WTC11 (cell line): ENCODE data around the gene TRAF3IP1. TPM values are rescaled to one million over a fixed set of nuclear protein-coding genes. Genes with fewer than 3 reads are reported as not detected.
A peak's percentile ranks its signal among the peaks of the same experiment; 100 is the strongest.

Experiments used
- ATAC-seq: fragments of 200-7000 bp; cut with Tn5 transposase; 2 replicates; pipeline ENCODE4 v1.10.0; 2021; ENCODE audit warnings: mild to moderate bottlenecking, moderate library complexity
- CTCF ChIA-PET: fragments of 300-600 bp; sonication (Branson Sonifier 250); formaldehyde crosslinking; loops from one replicate; lab custom pipeline; 2021; ENCODE audit warnings: antibody characterized with exemption; lab: Charles Lee
- POLR2A ChIA-PET: fragments of 350-600 bp; sonication (Branson Sonifier 250); formaldehyde crosslinking; loops from one replicate; lab custom pipeline; 2021; ENCODE audit warnings: antibody characterized with exemption; lab: Charles Lee
- DNase-seq: peaks from one replicate; pipeline ENCODE4 v3.0.0; 2021; ENCODE audit warnings: low spot score
- H3K27ac Mint-ChIP-seq: 2 replicates; pipeline ENCODE4 v1.8.0; 2021; ENCODE audit warnings: mixed read lengths
- H3K27me3 Mint-ChIP-seq: 2 replicates; pipeline ENCODE4 v1.8.0; 2021; ENCODE audit warnings: low read depth, mild to moderate bottlenecking, moderate library complexity, mixed read lengths
- H3K36me3 Mint-ChIP-seq: 2 replicates; pipeline ENCODE4 v1.8.0; 2021; ENCODE audit warnings: mixed read lengths
- H3K4me1 Mint-ChIP-seq: 2 replicates; pipeline ENCODE4 v1.8.0; 2022; ENCODE audit warnings: mixed read lengths
- H3K4me3 Mint-ChIP-seq: 2 replicates; pipeline ENCODE4 v1.8.0; 2021; ENCODE audit warnings: mild to moderate bottlenecking, moderate library complexity, mixed read lengths
- H3K9me3 Mint-ChIP-seq: 2 replicates; pipeline ENCODE4 v1.8.0; 2021; ENCODE audit warnings: mixed read lengths
- CREB1 ChIP-seq: sonication (generic); formaldehyde crosslinking; IDR thresholded peaks from 2 replicates; pipeline ENCODE4 v1.8.0; 2023; ENCODE audit warnings: mild to moderate bottlenecking, missing genetic modification reagents
- CREM ChIP-seq: sonication (generic); formaldehyde crosslinking; IDR thresholded peaks from 2 replicates; pipeline ENCODE4 v1.8.1; 2022; ENCODE audit warnings: mild to moderate bottlenecking, missing genetic modification reagents, moderate library complexity
- E2F4 ChIP-seq: sonication (generic); formaldehyde crosslinking; IDR thresholded peaks from 2 replicates; pipeline ENCODE4 v1.8.1; 2022; ENCODE audit warnings: low read depth, mild to moderate bottlenecking, moderate library complexity, missing genetic modification reagents, borderline replicate concordance
- ERG ChIP-seq: fragments of 250-450 bp; sonication (Bioruptor Pico); IDR thresholded peaks from 2 replicates; pipeline ENCODE4 v1.8.0; 2021; ENCODE audit warnings: mild to moderate bottlenecking
- ESRRA ChIP-seq: sonication (generic); formaldehyde crosslinking; IDR thresholded peaks from 2 replicates; pipeline ENCODE4 v1.8.1; 2022; ENCODE audit warnings: mild to moderate bottlenecking, missing genetic modification reagents, borderline replicate concordance
- GABPB1 ChIP-seq: sonication (generic); formaldehyde crosslinking; IDR thresholded peaks from 2 replicates; pipeline ENCODE4 v1.8.1; 2023; ENCODE audit warnings: mild to moderate bottlenecking, missing genetic modification reagents
- GRHL2 ChIP-seq: fragments of 250-450 bp; sonication (Bioruptor Pico); IDR thresholded peaks from 2 replicates; pipeline ENCODE4 v1.8.0; 2022; ENCODE audit warnings: mild to moderate bottlenecking, moderate library complexity; ENCODE audit not compliant: insufficient replicate concordance, severe bottlenecking
- HMGA2 ChIP-seq: fragments of 250-450 bp; sonication (Bioruptor Pico); IDR thresholded peaks from 2 replicates; pipeline ENCODE4 v1.4.0; 2021; ENCODE audit warnings: mild to moderate bottlenecking, moderate library complexity
- IRF2 ChIP-seq: sonication (generic); formaldehyde crosslinking; IDR thresholded peaks from 2 replicates; pipeline ENCODE4 v1.8.0; 2022; ENCODE audit warnings: low read depth, missing genetic modification reagents, borderline replicate concordance
- JUN ChIP-seq: sonication (generic); formaldehyde crosslinking; IDR thresholded peaks from 2 replicates; pipeline ENCODE4 v1.8.0; 2023; ENCODE audit warnings: mild to moderate bottlenecking, missing genetic modification reagents
- KAT7 ChIP-seq: sonication (generic); formaldehyde crosslinking; IDR thresholded peaks from 2 replicates; pipeline ENCODE4 v1.8.1; 2023; ENCODE audit warnings: missing genetic modification reagents, mild to moderate bottlenecking, borderline replicate concordance
- NR3C1 ChIP-seq: sonication (generic); formaldehyde crosslinking; conservative IDR thresholded peaks from 2 replicates; pipeline ENCODE4 v1.8.1; 2023; ENCODE audit warnings: low read depth, mild to moderate bottlenecking, missing genetic modification reagents
- SMAD3 ChIP-seq: sonication (generic); formaldehyde crosslinking; IDR thresholded peaks from 2 replicates; pipeline ENCODE4 v1.8.0; 2022; ENCODE audit warnings: missing genetic modification reagents, mild to moderate bottlenecking, borderline replicate concordance
- SMAD4 ChIP-seq: sonication (generic); formaldehyde crosslinking; IDR thresholded peaks from 2 replicates; pipeline ENCODE4 v1.8.0; 2022; ENCODE audit warnings: mild to moderate bottlenecking, missing genetic modification reagents
- TCF7 ChIP-seq: sonication (generic); formaldehyde crosslinking; IDR thresholded peaks from 2 replicates; pipeline ENCODE4 v1.8.0; 2022; ENCODE audit warnings: mild to moderate bottlenecking, low read depth, missing genetic modification reagents, moderate library complexity
- ZNF138 ChIP-seq: sonication (generic); formaldehyde crosslinking; conservative IDR thresholded peaks from 2 replicates; pipeline ENCODE4 v1.8.1; 2022; ENCODE audit warnings: mild to moderate bottlenecking, moderate library complexity, missing genetic modification reagents
- ZNF423 ChIP-seq: fragments of 250-450 bp; sonication (Bioruptor Pico); IDR thresholded peaks from 2 replicates; pipeline ENCODE4 v2.1.2; 2022; ENCODE audit warnings: mild to moderate bottlenecking, moderate library complexity
- total RNA-seq: library from RNA; stranded (reverse); gene quantifications from 3 replicates; pipeline ENCODE4 v1.2.3, GENCODE V29; 2021
- TF ChIP-seq, protein P1 (sequence below): fragments of 250-450 bp; sonication (Bioruptor Pico); IDR thresholded peaks from 2 replicates; pipeline ENCODE4 v1.9.0; 2021; ENCODE audit warnings: mild to moderate bottlenecking, borderline replicate concordance
- TF ChIP-seq, protein P2 (sequence below): sonication (generic); formaldehyde crosslinking; IDR thresholded peaks from 2 replicates; pipeline ENCODE4 v1.8.0; 2022; ENCODE audit warnings: mild to moderate bottlenecking, missing genetic modification reagents
- TF ChIP-seq, protein P3 (sequence below): sonication (generic); formaldehyde crosslinking; IDR thresholded peaks from 2 replicates; pipeline ENCODE4 v1.8.1; 2022; ENCODE audit warnings: mild to moderate bottlenecking, missing genetic modification reagents, moderate library complexity, borderline replicate concordance
- TF ChIP-seq, protein P4 (sequence below): sonication (generic); formaldehyde crosslinking; IDR thresholded peaks from 2 replicates; pipeline ENCODE4 v1.8.1; 2023; ENCODE audit warnings: mild to moderate bottlenecking, missing genetic modification reagents
- TF ChIP-seq, protein P5 (sequence below): sonication (generic); formaldehyde crosslinking; IDR thresholded peaks from 2 replicates; pipeline ENCODE4 v1.8.1; 2022; ENCODE audit warnings: missing genetic modification reagents, borderline replicate concordance

Gene TRAF3IP1
- total RNA-seq, 1 experiment from 2014 or later = 18.7 TPM

- H3K36me3 Mint-ChIP-seq = peaks cover 12% of the 10 kb centered on the region
- H3K27me3 Mint-ChIP-seq = peaks cover 2% of the 10 kb centered on the region; the same call in 1 of the 2 replicates
- peaks cover 18% of the 10 kb centered on the region for H3K9me3 Mint-ChIP-seq
- ChIA-PET POLR2A (no interaction called here), CTCF (interaction anchor here (0.6 kb wide), 1 partner anchor 50 kb away, joined by 3 read pairs; no protein-coding TSS in a partner anchor)
- H3K4me1 Mint-ChIP-seq = peaks cover 36% of the 10 kb centered on the region
- no peak overlapping the region for H3K4me3 Mint-ChIP-seq
- ATAC-seq (no peak), DNase-seq (no peak)
- no peak for TF ChIP-seq JUN (CRISPR knock-in tag)
- no peak for TF ChIP-seq ZNF423 (CRISPR knock-in tag)
- no peak for TF ChIP-seq CREB1
- TF ChIP-seq, protein P1, sequence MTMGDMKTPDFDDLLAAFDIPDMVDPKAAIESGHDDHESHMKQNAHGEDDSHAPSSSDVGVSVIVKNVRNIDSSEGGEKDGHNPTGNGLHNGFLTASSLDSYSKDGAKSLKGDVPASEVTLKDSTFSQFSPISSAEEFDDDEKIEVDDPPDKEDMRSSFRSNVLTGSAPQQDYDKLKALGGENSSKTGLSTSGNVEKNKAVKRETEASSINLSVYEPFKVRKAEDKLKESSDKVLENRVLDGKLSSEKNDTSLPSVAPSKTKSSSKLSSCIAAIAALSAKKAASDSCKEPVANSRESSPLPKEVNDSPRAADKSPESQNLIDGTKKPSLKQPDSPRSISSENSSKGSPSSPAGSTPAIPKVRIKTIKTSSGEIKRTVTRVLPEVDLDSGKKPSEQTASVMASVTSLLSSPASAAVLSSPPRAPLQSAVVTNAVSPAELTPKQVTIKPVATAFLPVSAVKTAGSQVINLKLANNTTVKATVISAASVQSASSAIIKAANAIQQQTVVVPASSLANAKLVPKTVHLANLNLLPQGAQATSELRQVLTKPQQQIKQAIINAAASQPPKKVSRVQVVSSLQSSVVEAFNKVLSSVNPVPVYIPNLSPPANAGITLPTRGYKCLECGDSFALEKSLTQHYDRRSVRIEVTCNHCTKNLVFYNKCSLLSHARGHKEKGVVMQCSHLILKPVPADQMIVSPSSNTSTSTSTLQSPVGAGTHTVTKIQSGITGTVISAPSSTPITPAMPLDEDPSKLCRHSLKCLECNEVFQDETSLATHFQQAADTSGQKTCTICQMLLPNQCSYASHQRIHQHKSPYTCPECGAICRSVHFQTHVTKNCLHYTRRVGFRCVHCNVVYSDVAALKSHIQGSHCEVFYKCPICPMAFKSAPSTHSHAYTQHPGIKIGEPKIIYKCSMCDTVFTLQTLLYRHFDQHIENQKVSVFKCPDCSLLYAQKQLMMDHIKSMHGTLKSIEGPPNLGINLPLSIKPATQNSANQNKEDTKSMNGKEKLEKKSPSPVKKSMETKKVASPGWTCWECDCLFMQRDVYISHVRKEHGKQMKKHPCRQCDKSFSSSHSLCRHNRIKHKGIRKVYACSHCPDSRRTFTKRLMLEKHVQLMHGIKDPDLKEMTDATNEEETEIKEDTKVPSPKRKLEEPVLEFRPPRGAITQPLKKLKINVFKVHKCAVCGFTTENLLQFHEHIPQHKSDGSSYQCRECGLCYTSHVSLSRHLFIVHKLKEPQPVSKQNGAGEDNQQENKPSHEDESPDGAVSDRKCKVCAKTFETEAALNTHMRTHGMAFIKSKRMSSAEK (CRISPR knock-in tag) = no peak
- TF ChIP-seq, protein P2, sequence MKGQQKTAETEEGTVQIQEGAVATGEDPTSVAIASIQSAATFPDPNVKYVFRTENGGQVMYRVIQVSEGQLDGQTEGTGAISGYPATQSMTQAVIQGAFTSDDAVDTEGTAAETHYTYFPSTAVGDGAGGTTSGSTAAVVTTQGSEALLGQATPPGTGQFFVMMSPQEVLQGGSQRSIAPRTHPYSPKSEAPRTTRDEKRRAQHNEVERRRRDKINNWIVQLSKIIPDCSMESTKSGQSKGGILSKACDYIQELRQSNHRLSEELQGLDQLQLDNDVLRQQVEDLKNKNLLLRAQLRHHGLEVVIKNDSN (CRISPR knock-in tag) = no peak
- TF ChIP-seq SMAD3 = no peak
- no peak for TF ChIP-seq NR3C1 (CRISPR knock-in tag)
- TF ChIP-seq CREM (CRISPR knock-in tag) = no peak
- TF ChIP-seq KAT7 (CRISPR knock-in tag) = no peak
- no peak for TF ChIP-seq ERG (CRISPR knock-in tag)
- no peak for TF ChIP-seq E2F4
- no peak for TF ChIP-seq SMAD4 (CRISPR knock-in tag)
- TF ChIP-seq, protein P3, sequence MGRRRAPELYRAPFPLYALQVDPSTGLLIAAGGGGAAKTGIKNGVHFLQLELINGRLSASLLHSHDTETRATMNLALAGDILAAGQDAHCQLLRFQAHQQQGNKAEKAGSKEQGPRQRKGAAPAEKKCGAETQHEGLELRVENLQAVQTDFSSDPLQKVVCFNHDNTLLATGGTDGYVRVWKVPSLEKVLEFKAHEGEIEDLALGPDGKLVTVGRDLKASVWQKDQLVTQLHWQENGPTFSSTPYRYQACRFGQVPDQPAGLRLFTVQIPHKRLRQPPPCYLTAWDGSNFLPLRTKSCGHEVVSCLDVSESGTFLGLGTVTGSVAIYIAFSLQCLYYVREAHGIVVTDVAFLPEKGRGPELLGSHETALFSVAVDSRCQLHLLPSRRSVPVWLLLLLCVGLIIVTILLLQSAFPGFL = no peak
- H3K27ac Mint-ChIP-seq = 0 out of 2 replicates have a peak overlapping the region, but pooled peaks have one; percentile 18
These were observed 98.1 kb downstream of the TRAF3IP1 start for GRCh38 chr2:238418196-238418998.

- peaks cover 36% of the 10 kb centered on the region for H3K4me1 Mint-ChIP-seq
- H3K9me3 Mint-ChIP-seq = peaks cover 18% of the 10 kb centered on the region
- CTCF ChIA-PET = no interaction called here
- POLR2A ChIA-PET = no interaction called here
- H3K27ac Mint-ChIP-seq = no peak overlapping the region
- ATAC-seq (no peak), DNase-seq (no peak)
- peaks cover 2% of the 10 kb centered on the region; the same call in 1 of the 2 replicates for H3K27me3 Mint-ChIP-seq
- H3K36me3 Mint-ChIP-seq = peaks cover 12% of the 10 kb centered on the region
- H3K4me3 Mint-ChIP-seq = no peak overlapping the region
- TF ChIP-seq ZNF138 (CRISPR knock-in tag) = no peak
- no peak for TF ChIP-seq GABPB1 (CRISPR knock-in tag)
- TF ChIP-seq, protein P4, sequence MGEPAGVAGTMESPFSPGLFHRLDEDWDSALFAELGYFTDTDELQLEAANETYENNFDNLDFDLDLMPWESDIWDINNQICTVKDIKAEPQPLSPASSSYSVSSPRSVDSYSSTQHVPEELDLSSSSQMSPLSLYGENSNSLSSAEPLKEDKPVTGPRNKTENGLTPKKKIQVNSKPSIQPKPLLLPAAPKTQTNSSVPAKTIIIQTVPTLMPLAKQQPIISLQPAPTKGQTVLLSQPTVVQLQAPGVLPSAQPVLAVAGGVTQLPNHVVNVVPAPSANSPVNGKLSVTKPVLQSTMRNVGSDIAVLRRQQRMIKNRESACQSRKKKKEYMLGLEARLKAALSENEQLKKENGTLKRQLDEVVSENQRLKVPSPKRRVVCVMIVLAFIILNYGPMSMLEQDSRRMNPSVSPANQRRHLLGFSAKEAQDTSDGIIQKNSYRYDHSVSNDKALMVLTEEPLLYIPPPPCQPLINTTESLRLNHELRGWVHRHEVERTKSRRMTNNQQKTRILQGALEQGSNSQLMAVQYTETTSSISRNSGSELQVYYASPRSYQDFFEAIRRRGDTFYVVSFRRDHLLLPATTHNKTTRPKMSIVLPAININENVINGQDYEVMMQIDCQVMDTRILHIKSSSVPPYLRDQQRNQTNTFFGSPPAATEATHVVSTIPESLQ (CRISPR knock-in tag) = no peak
- no peak for TF ChIP-seq TCF7 (CRISPR knock-in tag)
- no peak for TF ChIP-seq ESRRA (CRISPR knock-in tag)
- TF ChIP-seq, protein P5, sequence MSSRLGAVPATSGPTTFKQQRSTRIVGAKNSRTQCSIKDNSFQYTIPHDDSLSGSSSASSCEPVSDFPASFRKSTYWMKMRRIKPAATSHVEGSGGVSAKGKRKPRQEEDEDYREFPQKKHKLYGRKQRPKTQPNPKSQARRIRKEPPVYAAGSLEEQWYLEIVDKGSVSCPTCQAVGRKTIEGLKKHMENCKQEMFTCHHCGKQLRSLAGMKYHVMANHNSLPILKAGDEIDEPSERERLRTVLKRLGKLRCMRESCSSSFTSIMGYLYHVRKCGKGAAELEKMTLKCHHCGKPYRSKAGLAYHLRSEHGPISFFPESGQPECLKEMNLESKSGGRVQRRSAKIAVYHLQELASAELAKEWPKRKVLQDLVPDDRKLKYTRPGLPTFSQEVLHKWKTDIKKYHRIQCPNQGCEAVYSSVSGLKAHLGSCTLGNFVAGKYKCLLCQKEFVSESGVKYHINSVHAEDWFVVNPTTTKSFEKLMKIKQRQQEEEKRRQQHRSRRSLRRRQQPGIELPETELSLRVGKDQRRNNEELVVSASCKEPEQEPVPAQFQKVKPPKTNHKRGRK (CRISPR knock-in tag) = no peak
- TF ChIP-seq IRF2 (CRISPR knock-in tag) = no peak
- no peak for TF ChIP-seq HMGA2 (CRISPR knock-in tag)
- no peak for TF ChIP-seq GRHL2 (CRISPR knock-in tag)
These were observed 98.8 kb downstream of the TRAF3IP1 start for GRCh38 chr2:238418999-238419546.
